OCI-LY1 (cell line): ENCODE data around the gene LRRC8D.

ENCODE experiments used
- CTCF ChIP-seq: fragments of 200-600 bp; sonication (generic), shearing (Covaris generic); IDR thresholded peaks from 2 replicates; pipeline ENCODE4 v1.5.1; 2017; ENCODE audit warnings: mild to moderate bottlenecking, antibody characterized with exemption, low read length, moderate library complexity, mixed read lengths
- EZH2 ChIP-seq: fragments of 200-600 bp; sonication (generic), shearing (Covaris generic); IDR thresholded peaks from 2 replicates; pipeline ENCODE4 v1.8.0; 2017; ENCODE audit warnings: borderline replicate concordance, mixed run types, mild to moderate bottlenecking, antibody characterized with exemption, low read length, moderate library complexity, mixed read lengths

DNA sequence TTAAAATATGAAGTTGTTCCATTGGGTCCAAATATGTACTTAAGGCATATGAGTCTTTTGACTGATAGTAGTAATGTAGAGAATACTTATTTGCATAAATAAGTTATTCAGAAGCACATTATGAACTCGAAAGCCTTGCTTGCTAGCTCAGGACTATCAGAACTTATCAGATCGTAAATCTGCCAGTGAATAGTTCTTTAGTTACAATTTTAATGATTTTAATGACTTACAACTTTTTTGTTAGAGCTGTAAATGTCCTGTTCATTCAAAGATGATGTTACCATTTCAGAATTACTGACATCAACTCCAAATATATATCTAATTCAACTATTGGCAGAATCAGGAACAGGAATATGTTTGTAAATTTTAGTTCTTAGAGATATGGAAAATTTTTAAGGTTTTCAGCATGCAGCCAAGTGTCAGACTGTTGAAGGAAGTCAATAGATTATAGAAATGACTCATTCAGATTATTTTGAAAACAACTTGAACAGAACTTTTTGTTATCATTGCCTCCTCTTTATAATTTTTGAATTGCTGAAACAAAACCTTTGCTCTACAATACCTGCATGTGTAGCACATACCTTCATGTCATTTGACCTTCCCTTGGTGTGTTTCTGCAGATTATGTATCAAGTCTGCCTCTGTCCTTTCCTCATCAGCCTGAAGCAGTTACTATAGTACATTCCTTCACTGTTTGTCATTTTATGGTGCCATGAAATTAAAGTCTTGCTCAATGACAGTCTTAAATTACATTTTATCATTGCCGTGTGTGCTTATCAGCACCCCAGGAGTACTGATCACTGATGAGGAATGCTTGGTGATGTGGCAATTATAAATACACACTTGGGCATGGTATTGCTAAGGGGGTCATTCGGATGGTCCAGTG is 44.9 kb downstream of the LRRC8D start:
- TF ChIP-seq EZH2 (no peak), CTCF (no peak)
